Ishikawa (cell line): ENCODE measurements around the gene GNG11.

ENCODE experiments used
- CEBPB ChIP-seq: IDR thresholded peaks from 2 replicates; pipeline ENCODE4 v1.6.1; 2012
- CREB1 ChIP-seq: IDR thresholded peaks from 2 replicates; pipeline ENCODE4 v1.6.1; 2012; ENCODE audit warnings: low read depth
- EP300 ChIP-seq: IDR thresholded peaks from 2 replicates; pipeline ENCODE4 v1.6.1; 2012; ENCODE audit warnings: borderline replicate concordance
- FOXM1 ChIP-seq: IDR thresholded peaks from 2 replicates; pipeline ENCODE4 v1.6.1; 2012; ENCODE audit warnings: low read depth, borderline replicate concordance
- TAF1 ChIP-seq: IDR thresholded peaks from 2 replicates; pipeline ENCODE4 v1.6.1; 2012; ENCODE audit warnings: low read depth, mild to moderate bottlenecking
- YY1 ChIP-seq: IDR thresholded peaks from 2 replicates; pipeline ENCODE4 v1.6.1; 2012; ENCODE audit warnings: low read depth
- TF ChIP-seq, protein P1 (sequence below): IDR thresholded peaks from 2 replicates; pipeline ENCODE4 v1.6.1; 2012
- TF ChIP-seq, protein P2 (sequence below): IDR thresholded peaks from 2 replicates; pipeline ENCODE4 v1.6.1; 2012; ENCODE audit warnings: low read depth, mild to moderate bottlenecking

DNA sequence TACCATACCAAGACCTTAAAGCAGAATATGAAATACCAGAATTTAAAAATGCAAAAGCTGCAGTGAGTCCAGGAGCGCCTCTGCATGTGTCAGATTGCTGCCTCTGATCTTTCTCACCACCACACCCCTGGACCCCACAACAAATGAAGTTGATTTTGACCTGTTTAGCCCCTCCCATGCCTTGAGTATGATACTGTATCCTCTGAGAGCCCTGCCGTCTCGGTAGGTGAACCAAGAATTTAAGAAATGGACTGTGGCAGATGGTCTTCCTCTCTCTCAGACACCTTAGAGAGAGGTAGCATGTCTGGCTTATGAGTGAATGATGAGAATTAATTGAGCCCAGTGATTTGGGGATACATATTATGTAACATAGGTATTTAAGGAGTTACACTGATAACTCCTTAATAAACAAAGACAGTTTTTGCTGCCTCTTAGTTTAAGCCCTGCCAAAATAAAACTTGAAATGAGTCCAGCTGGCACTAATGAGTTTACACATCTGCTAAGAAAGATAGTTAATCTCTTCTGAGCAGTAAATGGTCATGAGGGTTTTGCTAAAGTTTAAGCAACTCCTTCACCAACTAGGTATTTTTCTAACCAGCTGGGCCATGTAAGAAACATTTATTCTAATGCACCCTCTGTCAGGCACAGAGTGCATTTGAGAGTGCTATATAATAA is 26.4 kb upstream of the GNG11 start:
- no peak for TF ChIP-seq CREB1
- TF ChIP-seq EP300, result no peak
- TF ChIP-seq, protein P1, sequence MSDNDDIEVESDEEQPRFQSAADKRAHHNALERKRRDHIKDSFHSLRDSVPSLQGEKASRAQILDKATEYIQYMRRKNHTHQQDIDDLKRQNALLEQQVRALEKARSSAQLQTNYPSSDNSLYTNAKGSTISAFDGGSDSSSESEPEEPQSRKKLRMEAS, result no peak
- no peak for TF ChIP-seq CEBPB
- no peak for TF ChIP-seq FOXM1
- TF ChIP-seq, protein P2, sequence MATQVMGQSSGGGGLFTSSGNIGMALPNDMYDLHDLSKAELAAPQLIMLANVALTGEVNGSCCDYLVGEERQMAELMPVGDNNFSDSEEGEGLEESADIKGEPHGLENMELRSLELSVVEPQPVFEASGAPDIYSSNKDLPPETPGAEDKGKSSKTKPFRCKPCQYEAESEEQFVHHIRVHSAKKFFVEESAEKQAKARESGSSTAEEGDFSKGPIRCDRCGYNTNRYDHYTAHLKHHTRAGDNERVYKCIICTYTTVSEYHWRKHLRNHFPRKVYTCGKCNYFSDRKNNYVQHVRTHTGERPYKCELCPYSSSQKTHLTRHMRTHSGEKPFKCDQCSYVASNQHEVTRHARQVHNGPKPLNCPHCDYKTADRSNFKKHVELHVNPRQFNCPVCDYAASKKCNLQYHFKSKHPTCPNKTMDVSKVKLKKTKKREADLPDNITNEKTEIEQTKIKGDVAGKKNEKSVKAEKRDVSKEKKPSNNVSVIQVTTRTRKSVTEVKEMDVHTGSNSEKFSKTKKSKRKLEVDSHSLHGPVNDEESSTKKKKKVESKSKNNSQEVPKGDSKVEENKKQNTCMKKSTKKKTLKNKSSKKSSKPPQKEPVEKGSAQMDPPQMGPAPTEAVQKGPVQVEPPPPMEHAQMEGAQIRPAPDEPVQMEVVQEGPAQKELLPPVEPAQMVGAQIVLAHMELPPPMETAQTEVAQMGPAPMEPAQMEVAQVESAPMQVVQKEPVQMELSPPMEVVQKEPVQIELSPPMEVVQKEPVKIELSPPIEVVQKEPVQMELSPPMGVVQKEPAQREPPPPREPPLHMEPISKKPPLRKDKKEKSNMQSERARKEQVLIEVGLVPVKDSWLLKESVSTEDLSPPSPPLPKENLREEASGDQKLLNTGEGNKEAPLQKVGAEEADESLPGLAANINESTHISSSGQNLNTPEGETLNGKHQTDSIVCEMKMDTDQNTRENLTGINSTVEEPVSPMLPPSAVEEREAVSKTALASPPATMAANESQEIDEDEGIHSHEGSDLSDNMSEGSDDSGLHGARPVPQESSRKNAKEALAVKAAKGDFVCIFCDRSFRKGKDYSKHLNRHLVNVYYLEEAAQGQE, result no peak
- no peak for TF ChIP-seq TAF1
- TF ChIP-seq YY1, result no peak
